HCT116 (cell line): Measurements from ENCODE around the gene ALCAM.

Experiments
- CBX3 ChIP-seq: IDR thresholded peaks from 2 replicates; pipeline ENCODE4 v1.6.1; 2012; ENCODE audit warnings: low read depth
- CEBPB ChIP-seq: IDR thresholded peaks from 2 replicates; pipeline ENCODE4 v1.6.1; 2012; ENCODE audit warnings: low read depth
- FOSL1 ChIP-seq: IDR thresholded peaks from 2 replicates; pipeline ENCODE4 v1.6.1; 2012; ENCODE audit warnings: low read depth
- SIN3A ChIP-seq: IDR thresholded peaks from 2 replicates; pipeline ENCODE4 v1.6.1; 2012; ENCODE audit warnings: low read depth
- YY1 ChIP-seq: IDR thresholded peaks from 2 replicates; pipeline ENCODE4 v1.6.1; 2011; ENCODE audit warnings: low read length, low read depth, moderate library complexity, mild to moderate bottlenecking; ENCODE audit not compliant: insufficient replicate concordance; ENCODE audit errors: extremely low read depth
- ZNF274 ChIP-seq: fragments of 200-500 bp; sonication (Bioruptor generic); IDR thresholded peaks from 2 replicates; pipeline ENCODE4 v1.6.1; 2014; ENCODE audit warnings: mild to moderate bottlenecking, low read depth, low read length, inconsistent platforms
- TF ChIP-seq, protein P1 (sequence below), 3 experiments: fragments of 200-600 bp in 1 of 3; sonication (generic) in 1 of 3; IDR thresholded peaks in 2 of 3; conservative IDR thresholded peaks in 1 of 3; 2 replicates each; pipeline ENCODE4 v1.5.1; 2012 to 2017; ENCODE audit warnings: low read depth in 2 of 3, low read length in 2 of 3, antibody characterized with exemption in 1 of 3, borderline replicate concordance in 1 of 3, control low read depth in 1 of 3, mild to moderate bottlenecking in 1 of 3, mixed read lengths in 1 of 3, mixed run types in 1 of 3, moderate library complexity in 1 of 3; ENCODE audit not compliant: insufficient read depth in 1 of 3

DNA sequence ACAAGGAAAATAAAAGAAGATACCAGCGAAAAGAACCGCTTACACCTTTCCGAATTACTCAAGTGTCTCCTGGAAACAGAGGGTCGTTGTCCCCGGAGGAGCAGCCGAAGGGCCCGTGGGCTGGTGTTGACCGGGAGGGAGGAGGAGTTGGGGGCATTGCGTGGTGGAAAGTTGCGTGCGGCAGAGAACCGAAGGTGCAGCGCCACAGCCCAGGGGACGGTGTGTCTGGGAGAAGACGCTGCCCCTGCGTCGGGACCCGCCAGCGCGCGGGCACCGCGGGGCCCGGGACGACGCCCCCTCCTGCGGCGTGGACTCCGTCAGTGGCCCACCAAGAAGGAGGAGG, 325 bp downstream of the ALCAM start:
- TF ChIP-seq CEBPB (no peak), SIN3A (no peak; the same call in 1 of the 2 replicates), ZNF274 (no peak), CBX3 (no peak), YY1 (no peak), FOSL1 (no peak)
- TF ChIP-seq, protein P1, sequence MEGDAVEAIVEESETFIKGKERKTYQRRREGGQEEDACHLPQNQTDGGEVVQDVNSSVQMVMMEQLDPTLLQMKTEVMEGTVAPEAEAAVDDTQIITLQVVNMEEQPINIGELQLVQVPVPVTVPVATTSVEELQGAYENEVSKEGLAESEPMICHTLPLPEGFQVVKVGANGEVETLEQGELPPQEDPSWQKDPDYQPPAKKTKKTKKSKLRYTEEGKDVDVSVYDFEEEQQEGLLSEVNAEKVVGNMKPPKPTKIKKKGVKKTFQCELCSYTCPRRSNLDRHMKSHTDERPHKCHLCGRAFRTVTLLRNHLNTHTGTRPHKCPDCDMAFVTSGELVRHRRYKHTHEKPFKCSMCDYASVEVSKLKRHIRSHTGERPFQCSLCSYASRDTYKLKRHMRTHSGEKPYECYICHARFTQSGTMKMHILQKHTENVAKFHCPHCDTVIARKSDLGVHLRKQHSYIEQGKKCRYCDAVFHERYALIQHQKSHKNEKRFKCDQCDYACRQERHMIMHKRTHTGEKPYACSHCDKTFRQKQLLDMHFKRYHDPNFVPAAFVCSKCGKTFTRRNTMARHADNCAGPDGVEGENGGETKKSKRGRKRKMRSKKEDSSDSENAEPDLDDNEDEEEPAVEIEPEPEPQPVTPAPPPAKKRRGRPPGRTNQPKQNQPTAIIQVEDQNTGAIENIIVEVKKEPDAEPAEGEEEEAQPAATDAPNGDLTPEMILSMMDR (IDR thresholded peaks at IDR 0.05 in 2 of 3, conservative IDR thresholded peaks at IDR 0.05 in 1 of 3; ENCODE audit: borderline replicate concordance in 1 of 3, insufficient read depth in 1 of 3, low read depth in 2 of 3, low read length in 2 of 3) = no peak
